ENCODE results near the gene ZBTB3. TPM values are rescaled to one million over a fixed set of nuclear protein-coding genes. Genes with fewer than 3 reads are reported as not detected.

The ZBTB3 gene
- total and polyA plus RNA-seq, 2 donors (not counting 1 experiment from before 2014, with no cell fraction given): 6.2 to 14.4 TPM

GRCh38 chr11:62708392-62708791, 45.6 kb downstream of the ZBTB3 start:
- Histone ChIP-seq H3K4me1 (ENCODE audit: control insufficient read depth, extremely low read depth, insufficient read depth, low read length) (peaks cover 24% of the 10 kb centered on the region), H3K36me3 (ENCODE audit: control insufficient read depth, insufficient read depth, low read length) (peaks cover 13% of the 10 kb centered on the region), H3K79me2 (ENCODE audit: control insufficient read depth, insufficient read depth, low read length) (no peaks in the 10 kb centered on the region), H3K4me2 (ENCODE audit: extremely low read depth, insufficient read depth, low read length) (peak overlapping the region; percentile 95), H3K9me3 (ENCODE audit: control insufficient read depth, insufficient read depth, low read depth, low read length) (no peaks in the 10 kb centered on the region), H2AFZ (ENCODE audit: low read length) (no peak overlapping the region), H3K4me3 (replicated peaks in 1 of 4; ENCODE audit: control extremely low read depth in 1 of 4, insufficient read depth in 1 of 4, low read depth in 3 of 4, low read length in 4 of 4) (peak overlapping the region in 1 of 4 experiments; percentile 63), H4K20me1 (ENCODE audit: control insufficient read depth, extremely low read depth, insufficient read depth, low read length) (no peaks in the 10 kb centered on the region), H3K27me3 (ENCODE audit: control insufficient read depth, insufficient read depth, low read length) (no peaks in the 10 kb centered on the region), H3K9ac (ENCODE audit: insufficient read depth, low read length) (no peak overlapping the region), H3K27ac (ENCODE audit: insufficient read depth, low read length) (peak overlapping the region; percentile 93)
- no peak for DNase-seq (ENCODE audit: low read depth in 2 of 2)
- TF ChIP-seq CTCF (conservative IDR thresholded peaks at IDR 0.05 in 1 of 2, IDR thresholded peaks at IDR 0.05 in 1 of 2; ENCODE audit: low read depth in 1 of 2, low read length in 2 of 2): no peak

- Histone ChIP-seq H2AFZ (ENCODE audit: low read length) (peak within 1 kb of the TSS; percentile 71), H3K36me3 (ENCODE audit: control insufficient read depth, insufficient read depth, low read length) (peaks cover 13% of the 10 kb centered on the region), H3K4me1 (ENCODE audit: control insufficient read depth, extremely low read depth, insufficient read depth, low read length) (peaks cover 24% of the 10 kb centered on the region), H3K4me2 (ENCODE audit: extremely low read depth, insufficient read depth, low read length) (peak within 1 kb of the TSS; percentile 95), H3K79me2 (ENCODE audit: control insufficient read depth, insufficient read depth, low read length) (no peaks in the 10 kb centered on the region), H3K27ac (ENCODE audit: insufficient read depth, low read length) (peak within 1 kb of the TSS; percentile 36), H3K9ac (ENCODE audit: insufficient read depth, low read length) (no peak within 1 kb of the TSS), H3K9me3 (ENCODE audit: control insufficient read depth, insufficient read depth, low read depth, low read length) (no peaks in the 10 kb centered on the region), H3K4me3 (replicated peaks in 1 of 4; ENCODE audit: control extremely low read depth in 1 of 4, insufficient read depth in 1 of 4, low read depth in 3 of 4, low read length in 4 of 4) (peak within 1 kb of the TSS in 3 of 4 experiments; percentile 45 to 72 (median 63)), H3K27me3 (ENCODE audit: control insufficient read depth, insufficient read depth, low read length) (no peaks in the 10 kb centered on the region), H4K20me1 (ENCODE audit: control insufficient read depth, extremely low read depth, insufficient read depth, low read length) (no peaks in the 10 kb centered on the region)
- TF ChIP-seq CTCF (conservative IDR thresholded peaks at IDR 0.05 in 1 of 2, IDR thresholded peaks at IDR 0.05 in 1 of 2; ENCODE audit: low read depth in 1 of 2, low read length in 2 of 2): no peak
- TF ChIP-seq EZH2 (IDR thresholded peaks at IDR 0.05; ENCODE audit: low read length, missing control alignments): no peak
- DNase-seq (ENCODE audit: low read depth in 2 of 2): peak in 1 of 2 donors; percentile 26
These were observed 46.6 kb downstream of the ZBTB3 start, which contains the start of the genes BSCL2 and GNG3 for GRCh38 chr11:62707277-62707861. Gene BSCL2 (minus strand): TSS chr11:62707424. CDS start chr11:62707195, 229 bp downstream. Gene GNG3 (plus strand): TSS chr11:62707676. CDS start chr11:62708296, 620 bp downstream.

- Histone ChIP-seq H4K20me1 (ENCODE audit: control insufficient read depth, extremely low read depth, insufficient read depth, low read length) (no peaks in the 10 kb centered on the region), H3K27ac (ENCODE audit: insufficient read depth, low read length) (no peak overlapping the region), H3K4me3 (replicated peaks in 1 of 4; ENCODE audit: control extremely low read depth in 1 of 4, insufficient read depth in 1 of 4, low read depth in 3 of 4, low read length in 4 of 4) (peak overlapping the region in 2 of 4 experiments; percentile 49 to 72), H3K9ac (ENCODE audit: insufficient read depth, low read length) (no peak overlapping the region), H2AFZ (ENCODE audit: low read length) (no peak overlapping the region), H3K9me3 (ENCODE audit: control insufficient read depth, insufficient read depth, low read depth, low read length) (no peaks in the 10 kb centered on the region), H3K79me2 (ENCODE audit: control insufficient read depth, insufficient read depth, low read length) (no peaks in the 10 kb centered on the region), H3K4me1 (ENCODE audit: control insufficient read depth, extremely low read depth, insufficient read depth, low read length) (peaks cover 24% of the 10 kb centered on the region), H3K4me2 (ENCODE audit: extremely low read depth, insufficient read depth, low read length) (peak overlapping the region; percentile 79), H3K27me3 (ENCODE audit: control insufficient read depth, insufficient read depth, low read length) (no peaks in the 10 kb centered on the region), H3K36me3 (ENCODE audit: control insufficient read depth, insufficient read depth, low read length) (peaks cover 13% of the 10 kb centered on the region)
- no peak for TF ChIP-seq CTCF (conservative IDR thresholded peaks at IDR 0.05 in 1 of 2, IDR thresholded peaks at IDR 0.05 in 1 of 2; ENCODE audit: low read depth in 1 of 2, low read length in 2 of 2)
- TF ChIP-seq EZH2 (IDR thresholded peaks at IDR 0.05; ENCODE audit: low read length, missing control alignments): no peak
- DNase-seq (ENCODE audit: low read depth in 2 of 2): no peak
These were observed 47.1 kb downstream of the ZBTB3 start for GRCh38 chr11:62706850-62707247.

All from fibroblast of lung (primary cell).